SK-N-SH (cell line): ENCODE results near the gene ITGA5. TPM values are rescaled to one million over a fixed set of nuclear protein-coding genes. Genes with fewer than 3 reads are reported as not detected.

Experiments used
- CTCF ChIA-PET: fragments of 300-600, 350-600 bp; formaldehyde crosslinking; extraction: SDS; loops from one replicate; lab custom pipeline; 2021; lab: Yijun Ruan, JAX
- POLR2A ChIA-PET: fragments of 350-600 bp; sonication (Branson Sonifier 250); formaldehyde crosslinking; extraction: SDS; loops from one replicate; lab custom pipeline; 2020; ENCODE audit warnings: antibody characterized with exemption, inconsistent platforms; lab: Yijun Ruan, JAX
- DNase-seq: peaks from one replicate; pipeline ENCODE4 v3.0.0; 2012
- H2AFZ ChIP-seq: fragments of 200-600 bp; sonication (generic); 2 replicates; pipeline ENCODE4 v1.8.1; 2016; ENCODE audit warnings: antibody characterized with exemption, mild to moderate bottlenecking, low read depth
- H3F3A ChIP-seq: fragments of 200-600 bp; sonication (generic); replicated peaks from 2 replicates; pipeline ENCODE3; 2016; ENCODE audit warnings: antibody characterized with exemption, mild to moderate bottlenecking; ENCODE audit not compliant: insufficient read depth
- H3K27ac ChIP-seq, 2 experiments: fragments of 200-500 bp in 1 of 2; fragments of 200-600 bp in 1 of 2; sonication (Bioruptor generic) in 1 of 2; sonication (generic), shearing (Covaris generic) in 1 of 2; 2 replicates each; pipeline versions ENCODE4 v1.5.1 to v1.6.1; 2014 to 2016; ENCODE audit warnings: low read depth in 2 of 2, inconsistent platforms in 1 of 2, low read length in 1 of 2, mild to moderate bottlenecking in 1 of 2, mixed read lengths in 1 of 2
- H3K27me3 ChIP-seq: fragments of 200-600 bp; sonication (generic), shearing (Covaris generic); 2 replicates; pipeline ENCODE4 v1.6.1; 2016; ENCODE audit warnings: mixed run types; ENCODE audit not compliant: insufficient read depth
- H3K36me3 ChIP-seq, 2 experiments: fragments of 200-500 bp in 1 of 2; fragments of 200-600 bp in 1 of 2; sonication (Bioruptor generic) in 1 of 2; sonication (generic) in 1 of 2; replicated peaks in 1 of 2; 2 replicates each; pipeline versions ENCODE3 to v1.5.1; 2014 to 2016; ENCODE audit warnings: low read length in 1 of 2, mild to moderate bottlenecking in 1 of 2; ENCODE audit not compliant: insufficient read depth in 2 of 2, control insufficient read depth in 1 of 2
- H3K4me1 ChIP-seq, 2 experiments: fragments of 200-500 bp in 1 of 2; fragments of 200-600 bp in 1 of 2; sonication (Bioruptor generic) in 1 of 2; sonication (generic), shearing (Covaris generic) in 1 of 2; 2 replicates each; pipeline versions ENCODE4 v1.5.1 to v1.6.1; 2014 to 2016; ENCODE audit warnings: low read depth in 1 of 2, low read length in 1 of 2, mixed run types in 1 of 2; ENCODE audit not compliant: insufficient read depth in 2 of 2, control insufficient read depth in 1 of 2
- H3K4me2 ChIP-seq: fragments of 200-600 bp; sonication (generic), shearing (Covaris generic); 2 replicates; pipeline ENCODE4 v1.6.1; 2017; ENCODE audit warnings: mixed run types
- H3K4me3 ChIP-seq, 2 experiments: fragments of 200-500 bp in 1 of 2; fragments of 200-600 bp in 1 of 2; sonication (Bioruptor generic) in 1 of 2; sonication (generic), shearing (Covaris generic) in 1 of 2; 2 replicates each; pipeline versions ENCODE4 v1.5.1 to v1.8.1; 2014 to 2016; ENCODE audit warnings: low read depth in 2 of 2, inconsistent platforms in 1 of 2, low read length in 1 of 2, mild to moderate bottlenecking in 1 of 2, mixed read lengths in 1 of 2, moderate library complexity in 1 of 2
- H3K79me2 ChIP-seq: fragments of 200-600 bp; sonication (generic); 2 replicates; pipeline ENCODE4 v1.8.1; 2017; ENCODE audit warnings: mild to moderate bottlenecking; ENCODE audit not compliant: insufficient read depth
- H3K9ac ChIP-seq: fragments of 200-600 bp; sonication (generic); 2 replicates; pipeline ENCODE4 v1.6.1; 2017; ENCODE audit warnings: mixed run types
- H3K9me2 ChIP-seq: fragments of 200-600 bp; sonication (generic); 2 replicates; pipeline ENCODE4 v1.6.1; 2017; ENCODE audit warnings: mixed run types
- H3K9me3 ChIP-seq: fragments of 200-600 bp; sonication (generic); 2 replicates; pipeline ENCODE4 v1.6.1; 2017; ENCODE audit warnings: mixed run types, mild to moderate bottlenecking, moderate library complexity
- H4K20me1 ChIP-seq: fragments of 200-600 bp; sonication (generic); 2 replicates; pipeline ENCODE4 v1.6.1; 2017; ENCODE audit warnings: mild to moderate bottlenecking, mixed run types; ENCODE audit not compliant: insufficient read depth
- EP300 ChIP-seq, 2 experiments: IDR thresholded peaks; 2 replicates each; pipeline versions ENCODE4 v1.4.0 to v1.6.1; 2012; ENCODE audit warnings: borderline replicate concordance in 1 of 2, low read depth in 1 of 2, low read length in 1 of 2
- FOXJ3 ChIP-seq: sonication (generic); formaldehyde crosslinking; IDR thresholded peaks from 2 replicates; pipeline ENCODE4 v1.5.1; 2020; ENCODE audit warnings: mild to moderate bottlenecking, missing genetic modification reagents
- FOXM1 ChIP-seq: IDR thresholded peaks from 2 replicates; pipeline ENCODE4 v1.4.0; 2012; ENCODE audit warnings: low read depth, mild to moderate bottlenecking
- GATA2 ChIP-seq: sonication (generic); formaldehyde crosslinking; IDR thresholded peaks from 2 replicates; pipeline ENCODE4 v1.5.0; 2020; ENCODE audit warnings: mild to moderate bottlenecking, missing genetic modification reagents
- JUND ChIP-seq: IDR thresholded peaks from 2 replicates; pipeline ENCODE4 v1.4.0; 2012
- MEF2A ChIP-seq: IDR thresholded peaks from 2 replicates; pipeline ENCODE4 v1.4.0; 2012; ENCODE audit warnings: low read depth, borderline replicate concordance
- NFIC ChIP-seq: IDR thresholded peaks from 2 replicates; pipeline ENCODE4 v1.4.0; 2012; ENCODE audit warnings: borderline replicate concordance
- NRF1 ChIP-seq: IDR thresholded peaks from 2 replicates; pipeline ENCODE4 v1.6.1; 2012; ENCODE audit warnings: low read depth, mild to moderate bottlenecking, low read length
- PBX3 ChIP-seq: IDR thresholded peaks from 2 replicates; pipeline ENCODE4; 2012
- POLR2AphosphoS5 ChIP-seq: IDR thresholded peaks from 2 replicates; pipeline ENCODE4 v1.6.1; 2012; ENCODE audit warnings: low read depth, low read length
- RCOR1 ChIP-seq: fragments of 150-350 bp; IDR thresholded peaks from 2 replicates; pipeline ENCODE4 v1.6.1; 2017; ENCODE audit warnings: antibody characterized with exemption, low read length
- RFX5 ChIP-seq: IDR thresholded peaks from 2 replicates; pipeline ENCODE4 v1.6.1; 2012; ENCODE audit warnings: mild to moderate bottlenecking, improper control_type of control experiment, low read length
- RXRA ChIP-seq: IDR thresholded peaks from 2 replicates; pipeline ENCODE4 v1.4.0; 2012; ENCODE audit warnings: low read depth, mild to moderate bottlenecking, borderline replicate concordance
- SIN3A ChIP-seq: IDR thresholded peaks from 2 replicates; pipeline ENCODE4 v1.6.1; 2012; ENCODE audit warnings: low read depth, mild to moderate bottlenecking, low read length, moderate library complexity, borderline replicate concordance
- SMC3 ChIP-seq: IDR thresholded peaks from 2 replicates; pipeline ENCODE4 v1.6.1; 2012; ENCODE audit warnings: low read depth, low read length, improper control_type of control experiment
- TAF1 ChIP-seq: IDR thresholded peaks from 2 replicates; pipeline ENCODE4 v1.6.1; 2012; ENCODE audit warnings: low read depth, mild to moderate bottlenecking, low read length, moderate library complexity, borderline replicate concordance
- TCF12 ChIP-seq: IDR thresholded peaks from 2 replicates; pipeline ENCODE4 v1.4.0; 2012
- TEAD4 ChIP-seq: IDR thresholded peaks from 2 replicates; pipeline ENCODE4 v1.4.0; 2012; ENCODE audit warnings: mild to moderate bottlenecking, borderline replicate concordance; ENCODE audit not compliant: insufficient read depth
- YY1 ChIP-seq: IDR thresholded peaks from 2 replicates; pipeline ENCODE4 v1.4.0; 2012; ENCODE audit warnings: low read depth, mild to moderate bottlenecking
- WGBS: methylation state at CpG from one replicate; pipeline ENCODE4 v1.1.6; 2017; ENCODE audit warnings: low lambda C conversion rate; 5-methylcytosine and 5-hydroxymethylcytosine counted together
- polyA plus RNA-seq, 3 experiments: library from polyadenylated mRNA; depleted of rRNA; stranded (reverse); fragments of >200 nt; gene quantifications; 2 replicates each; pipeline ENCODE4 v1.2.3, GENCODE V29; 2012
- TF ChIP-seq, protein P1 (sequence below): IDR thresholded peaks from 2 replicates; pipeline ENCODE4 v1.4.0; 2012; ENCODE audit warnings: low read depth, borderline replicate concordance

The ITGA5 gene
- polyA plus RNA-seq, 1 of the 3 experiments (the other 2 are of a cell fraction), result 52.5 TPM

GRCh38 chr12:54412348-54412747, 6.7 kb downstream of the ITGA5 start:
- Histone ChIP-seq H3K9me2 (no peaks in the 10 kb centered on the region), H3K4me1 (peaks cover 0 to 40% of the 10 kb centered on the region in 2 experiments; a peak in 2 of 4 replicates), H3K27ac (peak overlapping the region in 1 of 2 experiments; percentile 88; a peak in 2 of 4 replicates), H3K4me2 (peak overlapping the region; percentile 12; the same call in 1 of the 2 replicates), H4K20me1 (no peaks in the 10 kb centered on the region), H3K9me3 (no peaks in the 10 kb centered on the region), H3K9ac (peak overlapping the region; percentile 57; the same call in 1 of the 2 replicates), H3K4me3 (no peak overlapping the region), H3K36me3 (peaks cover 7 to 11% of the 10 kb centered on the region in 2 experiments), H2AFZ (no peak overlapping the region), H3K79me2 (peaks cover 71% of the 10 kb centered on the region), H3K27me3 (no peaks in the 10 kb centered on the region), H3F3A (peaks cover 26% of the 10 kb centered on the region)
- no peak for DNase-seq
- TF ChIP-seq JUND (no peak), PBX3 (no peak), SMC3 (no peak), EP300 (IDR thresholded peaks at IDR 0.05; ENCODE audit: borderline replicate concordance in 1 of 2, low read depth in 1 of 2, low read length in 1 of 2) (no peak), FOXJ3 (CRISPR knock-in tag) (no peak), TEAD4 (no peak), GATA2 (CRISPR knock-in tag) (no peak), RCOR1 (no peak), NRF1 (no peak), MEF2A (no peak), TAF1 (no peak), RXRA (no peak), YY1 (no peak), NFIC (no peak), TCF12 (no peak), POLR2AphosphoS5 (no peak), FOXM1 (no peak)
- CTCF ChIA-PET, result interaction anchor here (0.6 to 11.8 kb wide), 7 partner anchors 8 to 427 kb away, joined by 3 to 125 read pairs (median 4); partner anchors contain the start of gene HOXC10
- 75% methylated on average over 4 of the region's 4 CpGs for whole genome bisulfite sequencing
- POLR2A ChIA-PET, result no interaction called here

GRCh38 chr12:54411391-54412241, 7.5 kb downstream of the ITGA5 start:
- ChIA-PET POLR2A (no interaction called here), CTCF (interaction anchor here (0.8 to 11.8 kb wide), 6 partner anchors 7 to 427 kb away, joined by 3 to 125 read pairs (median 4); partner anchors contain the start of gene HOXC10)
- H3K4me1 ChIP-seq, result peaks cover 0 to 37% of the 10 kb centered on the region in 2 experiments; a peak in 2 of 4 replicates
- H3K4me2 ChIP-seq, result peak overlapping the region; percentile 12; the same call in 1 of the 2 replicates
- 37% methylated on average over 10 of the region's 10 CpGs for WGBS
- H2AFZ ChIP-seq, result no peak overlapping the region
- no peaks in the 10 kb centered on the region for H3K9me2 ChIP-seq
- H3K27me3 ChIP-seq, result no peaks in the 10 kb centered on the region
- H3F3A ChIP-seq, result peaks cover 26% of the 10 kb centered on the region
- H3K9me3 ChIP-seq, result no peaks in the 10 kb centered on the region
- peaks cover 15 to 18% of the 10 kb centered on the region in 2 experiments for H3K36me3 ChIP-seq
- DNase-seq, result no peak
- H3K4me3 ChIP-seq, result no peak overlapping the region
- peak overlapping the region; percentile 57; the same call in 1 of the 2 replicates for H3K9ac ChIP-seq
- H3K27ac ChIP-seq, result peak overlapping the region in 1 of 2 experiments; percentile 88; a peak in 2 of 4 replicates
- H4K20me1 ChIP-seq, result no peaks in the 10 kb centered on the region
- peaks cover 64% of the 10 kb centered on the region for H3K79me2 ChIP-seq
- TF ChIP-seq RFX5, result no peak
- peak; percentile 76; the same call in 1 of the 2 replicates for TF ChIP-seq SIN3A
- TF ChIP-seq JUND, result peak; percentile 62
- no peak for TF ChIP-seq RCOR1
- TF ChIP-seq PBX3, result peak; percentile 77
- TF ChIP-seq, protein P1, sequence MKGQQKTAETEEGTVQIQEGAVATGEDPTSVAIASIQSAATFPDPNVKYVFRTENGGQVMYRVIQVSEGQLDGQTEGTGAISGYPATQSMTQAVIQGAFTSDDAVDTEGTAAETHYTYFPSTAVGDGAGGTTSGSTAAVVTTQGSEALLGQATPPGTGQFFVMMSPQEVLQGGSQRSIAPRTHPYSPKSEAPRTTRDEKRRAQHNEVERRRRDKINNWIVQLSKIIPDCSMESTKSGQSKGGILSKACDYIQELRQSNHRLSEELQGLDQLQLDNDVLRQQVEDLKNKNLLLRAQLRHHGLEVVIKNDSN, result peak; percentile 90
- peak in 1 of 2 experiments; percentile 60; a peak in 1 of 4 replicates for TF ChIP-seq EP300 (IDR thresholded peaks at IDR 0.05; ENCODE audit: borderline replicate concordance in 1 of 2, low read depth in 1 of 2, low read length in 1 of 2)
